DND-41 (cell line): ENCODE measurements around the gene SLC2A10.

Experiments used
- CTCF ChIP-seq: IDR thresholded peaks from 2 replicates; pipeline ENCODE4 v1.5.1; 2012; ENCODE audit warnings: borderline replicate concordance, low read length, moderate library complexity, mild to moderate bottlenecking; ENCODE audit not compliant: poor library complexity, severe bottlenecking; ENCODE audit errors: extremely low read depth
- EZH2 ChIP-seq: IDR thresholded peaks from 3 replicates; pipeline ENCODE4 v1.6.1; 2012; ENCODE audit warnings: borderline replicate concordance, low read depth, mild to moderate bottlenecking, moderate library complexity, low read length, inconsistent platforms; ENCODE audit not compliant: severe bottlenecking

- TF ChIP-seq CTCF (no peak), EZH2 (no peak)
Observed at GRCh38 chr20:46742669-46743045, 33.2 kb downstream of the SLC2A10 start.
